Measurements from ENCODE around the gene C1orf232. TPM values are rescaled to one million over a fixed set of nuclear protein-coding genes. Genes with fewer than 3 reads are reported as not detected.

C1orf232 gene
- total RNA-seq, 2 experiments from 2014 or later = not detected

GRCh38 chr1:26122988-26123973 is 45.5 kb downstream of the C1orf232 start:
- intact Hi-C loops (cut with DNase I, micrococcal nuclease) = no loop called here
- Histone ChIP-seq H3K4me1 (ENCODE audit: insufficient read depth, low read length) (peaks cover 17% of the 10 kb centered on the region), H3K27me3 (ENCODE audit: control insufficient read depth in 1 of 2, insufficient read depth in 2 of 2, low read length in 2 of 2) (no peaks in the 10 kb centered on the region), H3K27ac (ENCODE audit: low read depth in 1 of 2, low read length in 2 of 2) (no peak overlapping the region), H3K4me3 (ENCODE audit: low read length) (no peak overlapping the region), H3K9me3 (ENCODE audit: control insufficient read depth in 1 of 2, insufficient read depth in 1 of 2, low read length in 2 of 2) (no peaks in the 10 kb centered on the region), H3K36me3 (ENCODE audit: insufficient read depth, low read length) (peaks cover 17% of the 10 kb centered on the region)
- no peak for ATAC-seq (ENCODE audit: poor library complexity)
- Mint-ChIP-seq H3K36me3 (ENCODE audit: low read depth) (peaks cover 64% of the 10 kb centered on the region), H3K27ac (peak overlapping the region; percentile 55), H3K4me3 (no peak overlapping the region), H3K4me1 (ENCODE audit: low read depth) (peaks cover 58% of the 10 kb centered on the region), H3K27me3 (no peaks in the 10 kb centered on the region), H3K9me3 (no peaks in the 10 kb centered on the region)
- peak in 4 of 14 experiments; percentile 20 to 49 (median 44) for DNase-seq
- POLR2A ChIA-PET = interaction anchor here (0.7 to 4.0 kb wide), 5 partner anchors 10 to 248 kb away, joined by 3 to 24 read pairs (median 5); partner anchors contain the start of genes CD52 and PDIK1L
- no peak for TF ChIP-seq CTCF (IDR thresholded peaks at IDR 0.05)
- CTCF ChIA-PET = interaction anchor here (0.6 to 3.2 kb wide), 9 partner anchors 18 to 1546 kb away, joined by 3 to 25 read pairs (median 5); partner anchors contain the start of genes CEP85 and ZNF593

- intact Hi-C loops (cut with DNase I, micrococcal nuclease) = no loop called here
- ChIA-PET CTCF (interaction anchor here (0.6 to 3.2 kb wide), 3 partner anchors 17 to 23 kb away, joined by 3 to 25 read pairs (median 5); no protein-coding TSS in a partner anchor), POLR2A (interaction anchor here (0.7 to 4.0 kb wide), 3 partner anchors 9 to 23 kb away, joined by 3 to 24 read pairs (median 5); partner anchors contain the start of gene PDIK1L)
- TF ChIP-seq CTCF (IDR thresholded peaks at IDR 0.05) = no peak
- Mint-ChIP-seq H3K9me3 (no peaks in the 10 kb centered on the region), H3K27me3 (no peaks in the 10 kb centered on the region), H3K27ac (peak overlapping the region; percentile 55), H3K4me3 (no peak overlapping the region), H3K4me1 (ENCODE audit: low read depth) (peaks cover 46% of the 10 kb centered on the region), H3K36me3 (ENCODE audit: low read depth) (peaks cover 74% of the 10 kb centered on the region)
- Histone ChIP-seq H3K9me3 (ENCODE audit: control insufficient read depth in 1 of 2, insufficient read depth in 1 of 2, low read length in 2 of 2) (no peaks in the 10 kb centered on the region), H3K36me3 (ENCODE audit: insufficient read depth, low read length) (peaks cover 29% of the 10 kb centered on the region), H3K4me1 (ENCODE audit: insufficient read depth, low read length) (peaks cover 6% of the 10 kb centered on the region), H3K27me3 (ENCODE audit: control insufficient read depth in 1 of 2, insufficient read depth in 2 of 2, low read length in 2 of 2) (no peaks in the 10 kb centered on the region), H3K4me3 (ENCODE audit: low read length) (no peak overlapping the region), H3K27ac (ENCODE audit: low read depth in 1 of 2, low read length in 2 of 2) (no peak overlapping the region)
- DNase-seq (peak in 1 of 14 experiments; percentile 23), ATAC-seq (ENCODE audit: poor library complexity) (no peak)
Measured at GRCh38 chr1:26121854-26122773, 46.6 kb downstream of the C1orf232 start.
